GM18951 (cell line): ENCODE data around the gene TJAP1.

Source experiments
- POLR2A ChIP-seq: IDR thresholded peaks from 4 replicates; pipeline ENCODE4 v1.6.1; 2011; ENCODE audit warnings: mild to moderate bottlenecking; ENCODE audit not compliant: insufficient read length, insufficient read depth; ENCODE audit errors: extremely low read depth
- in situ Hi-C: fragments of 300-500 bp; cut with MboI; formaldehyde crosslinking; loops from one replicate; pipeline ENCODE4 v1.12.0; 2022; ENCODE audit warnings: low sequenced_read_pairs, mixed read lengths, inconsistent platforms; ENCODE audit not compliant: unreplicated experiment

The TJAP1 gene

DNA sequence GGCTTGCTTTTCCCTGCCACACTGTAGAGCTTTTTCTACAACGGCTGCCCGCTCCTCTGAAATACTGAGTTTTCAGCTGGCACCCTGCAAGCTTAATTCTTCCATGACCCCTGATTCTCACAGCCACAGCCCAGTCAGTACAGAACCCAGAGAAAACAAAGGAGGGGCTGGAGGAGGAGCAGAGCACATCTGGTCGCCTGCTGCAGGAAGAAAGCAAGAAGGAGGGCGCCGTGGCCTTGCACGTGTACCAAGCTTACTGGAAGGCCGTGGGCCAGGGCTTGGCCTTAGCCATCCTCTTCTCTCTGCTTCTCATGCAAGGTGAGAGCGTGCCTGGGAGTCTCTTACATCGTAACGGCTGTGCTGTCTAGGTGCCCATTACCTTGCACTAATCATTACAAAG, 33.3 kb upstream of the TJAP1 start:
- TF ChIP-seq POLR2A: no peak

GRCh38 chr6:43444582-43444981, 32.8 kb upstream of the TJAP1 start:
- in situ Hi-C loops: no loop called here
- TF ChIP-seq POLR2A: no peak

More for the DNA sequence above, 33.3 kb upstream of the TJAP1 start:
- in situ Hi-C loops: no loop called here

- TF ChIP-seq POLR2A: no peak
- in situ Hi-C loops: no loop called here
These were observed 31.8 kb upstream of the TJAP1 start for GRCh38 chr6:43445576-43445975.

GRCh38 chr6:43447604-43448003, 29.8 kb upstream of the TJAP1 start:
- TF ChIP-seq POLR2A: no peak
- in situ Hi-C loops: no loop called here

DNA sequence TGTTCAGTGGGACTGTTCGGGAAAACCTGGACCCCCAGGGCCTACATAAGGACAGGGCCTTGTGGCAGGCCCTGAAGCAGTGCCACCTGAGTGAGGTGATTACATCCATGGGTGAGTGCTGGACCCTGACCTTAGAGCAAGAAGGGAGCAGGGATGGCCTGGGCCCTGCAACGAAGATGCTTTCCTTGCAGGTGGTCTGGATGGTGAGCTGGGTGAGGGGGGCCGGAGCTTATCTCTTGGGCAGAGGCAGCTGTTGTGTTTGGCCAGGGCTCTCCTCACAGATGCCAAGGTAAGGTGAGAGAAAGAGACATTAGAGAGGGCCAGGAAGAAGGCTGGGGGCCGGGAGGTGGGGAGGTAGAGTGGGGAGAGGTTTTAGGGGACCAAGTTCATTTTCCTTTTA, 28.5 kb upstream of the TJAP1 start:
- in situ Hi-C loops: no loop called here

GRCh38 chr6:43450699-43451131, 26.7 kb upstream of the TJAP1 start:
- in situ Hi-C loops: loop anchor here (10.0 kb wide), 1 partner anchor 54 kb away; no protein-coding TSS in a partner anchor
- no peak for TF ChIP-seq POLR2A

More for the DNA sequence above, 28.5 kb upstream of the TJAP1 start:
- no peak for TF ChIP-seq POLR2A

DNA sequence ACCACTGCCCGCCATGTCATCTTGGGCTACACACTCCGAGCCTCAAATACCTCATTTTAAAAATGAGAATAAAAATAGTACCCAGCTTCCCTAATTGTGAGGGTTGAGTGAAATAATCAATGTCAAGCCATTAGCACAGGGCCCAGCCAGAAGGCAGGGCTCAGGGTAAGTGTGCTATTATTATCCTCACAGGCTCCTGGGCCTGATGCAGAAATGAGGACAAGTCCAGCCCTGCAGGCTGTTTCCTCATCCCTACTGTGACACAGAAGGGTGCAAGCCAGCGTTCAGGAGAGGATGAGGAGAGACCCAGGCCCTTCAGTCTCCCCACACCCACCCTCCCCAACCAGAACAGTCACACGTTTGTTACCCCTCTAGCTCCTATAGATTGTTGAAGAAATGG, 26.0 kb upstream of the TJAP1 start:
- in situ Hi-C loops: loop anchor here (10.0 kb wide), 1 partner anchor 53 kb away; no protein-coding TSS in a partner anchor
- no peak for TF ChIP-seq POLR2A

- in situ Hi-C loops: loop anchor here (10.0 kb wide), 1 partner anchor 53 kb away; no protein-coding TSS in a partner anchor
- TF ChIP-seq POLR2A: no peak
These were observed 25.4 kb upstream of the TJAP1 start for GRCh38 chr6:43451939-43452338.

- TF ChIP-seq POLR2A: no peak
- in situ Hi-C loops: loop anchor here (10.0 kb wide), 1 partner anchor 52 kb away; no protein-coding TSS in a partner anchor
These were observed 24.5 kb upstream of the TJAP1 start for GRCh38 chr6:43452896-43453295.

- in situ Hi-C loops: loop anchor here (10.0 kb wide), 1 partner anchor 51 kb away; no protein-coding TSS in a partner anchor
- TF ChIP-seq POLR2A: no peak
These were observed 23.5 kb upstream of the TJAP1 start for GRCh38 chr6:43453831-43454230.

DNA sequence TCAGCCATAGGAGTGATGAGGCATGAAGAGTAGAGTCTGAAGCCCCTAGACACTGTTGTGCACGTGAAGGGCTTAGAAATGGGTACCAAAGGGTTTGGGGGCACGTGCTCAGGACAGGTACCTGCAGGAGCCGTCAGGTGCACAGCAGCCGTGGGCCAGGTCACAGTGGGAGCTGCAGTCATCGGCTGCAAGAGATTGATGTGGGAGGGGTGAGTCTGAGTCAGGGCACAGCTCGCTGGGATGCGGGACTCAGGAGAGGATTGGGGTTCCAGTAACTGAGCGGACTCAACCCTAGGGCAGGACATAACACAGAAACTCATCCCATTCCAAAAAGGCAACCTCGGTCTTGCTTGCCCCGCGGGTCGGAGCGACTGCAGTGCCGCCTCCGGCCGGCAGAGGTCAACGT, 23.1 kb upstream of the TJAP1 start:
- TF ChIP-seq POLR2A: no peak
- in situ Hi-C loops: loop anchor here (10.0 kb wide), 1 partner anchor 51 kb away; no protein-coding TSS in a partner anchor

DNA sequence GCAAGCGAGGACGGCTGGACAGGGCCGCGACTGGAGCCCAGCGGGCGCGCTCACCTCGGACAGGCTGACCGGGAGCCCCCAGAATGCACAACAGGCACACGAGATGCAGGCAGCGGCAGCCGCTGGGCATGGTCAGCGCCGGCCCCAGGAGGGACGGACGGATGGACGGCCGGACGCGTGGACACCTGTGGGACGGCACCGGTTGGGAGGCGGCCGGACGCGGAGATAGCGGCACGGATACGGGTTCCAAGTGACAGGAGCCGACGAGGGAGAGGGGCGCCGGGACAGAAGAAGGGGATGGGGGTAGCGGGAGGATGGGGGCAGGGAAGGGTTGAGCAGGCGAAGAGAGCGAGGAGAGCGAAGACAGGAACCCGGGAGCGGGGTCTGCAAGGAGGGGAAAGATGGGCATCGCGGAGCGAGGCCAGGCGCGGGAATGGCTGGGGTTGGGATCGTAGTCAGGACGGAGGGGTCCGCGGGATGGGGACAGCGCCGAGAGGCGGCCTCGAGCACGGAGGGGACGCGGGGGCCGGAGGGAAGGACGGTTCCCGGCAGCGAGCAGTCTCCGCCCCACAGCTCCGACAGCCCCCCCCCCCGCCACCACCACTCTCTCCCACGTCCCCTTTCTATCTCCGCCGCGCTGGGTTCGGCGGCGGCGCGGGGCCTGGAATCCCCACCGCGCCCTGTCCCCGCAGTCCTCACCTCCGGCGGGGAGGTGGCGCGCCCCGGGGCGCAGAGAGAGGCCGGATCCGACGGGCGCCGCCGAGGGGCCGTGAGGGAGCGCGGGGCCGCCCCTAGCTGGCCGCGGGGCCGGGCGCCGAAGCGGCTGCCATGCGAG, 22.5 kb upstream of the TJAP1 start:
- in situ Hi-C loops: loop anchor here (10.0 kb wide), 1 partner anchor 50 kb away; no protein-coding TSS in a partner anchor
- TF ChIP-seq POLR2A: peak; percentile 21

GRCh38 chr6:43455531-43456428, 21.6 kb upstream of the TJAP1 start, which contains the start of gene DLK2:
DLK2 (minus strand) TSS chr6:43455548; CDS start chr6:43454825, 723 bp downstream.
- TF ChIP-seq POLR2A: no peak
- in situ Hi-C loops: loop anchor here (10.0 kb wide), 1 partner anchor 49 kb away; no protein-coding TSS in a partner anchor
